Activated T-helper 17 cell treated with anti-CD3 and anti-CD28 coated beads, Interleukin-2, amount 50 U/mL, for 72 hours (primary cell): ENCODE results near the gene TAF11. TPM values are rescaled to one million over a fixed set of nuclear protein-coding genes. Genes with fewer than 3 reads are reported as not detected.
"Not testable (repeated sequence)": the region's sequence is repeated elsewhere in the genome, so short reads cannot be mapped to it uniquely, and the experiment has no call there.

Experiments used
- ATAC-seq: fragments of 150-1000 bp; cut with Tn5 transposase; replicated peaks from 2 replicates; pipeline ENCODE4 v1.10.0; 2021; ENCODE audit warnings: mild to moderate bottlenecking, moderate library complexity
- H3K27ac Mint-ChIP-seq: one replicate; pipeline ENCODE4 v1.8.0; 2022; ENCODE audit warnings: mixed read lengths
- H3K27me3 Mint-ChIP-seq: one replicate; pipeline ENCODE4 v1.8.0; 2022; ENCODE audit warnings: mixed read lengths
- H3K36me3 Mint-ChIP-seq: one replicate; pipeline ENCODE4 v1.8.0; 2022; ENCODE audit warnings: low read depth, mild to moderate bottlenecking, mixed read lengths
- H3K4me1 Mint-ChIP-seq: one replicate; pipeline ENCODE4 v1.8.0; 2022; ENCODE audit warnings: mixed read lengths
- H3K4me3 Mint-ChIP-seq: one replicate; pipeline ENCODE4 v1.8.0; 2022; ENCODE audit warnings: mild to moderate bottlenecking, mixed read lengths
- H3K9me3 Mint-ChIP-seq: one replicate; pipeline ENCODE4 v1.8.0; 2022; ENCODE audit warnings: mixed read lengths
- total RNA-seq, 2 donors: library from RNA; stranded (reverse); gene quantifications; one replicate each; pipeline ENCODE4 v1.2.3, GENCODE V29; 2022

The TAF11 gene
- 10 to 100 TPM; 28.7 to 30.0 TPM for total RNA-seq

GRCh38 chr6:34887753-34888513, at the start of gene TAF11:
TSS of gene TAF11 (minus strand) at chr6:34888042. CDS start at chr6:34887957, 85 bp downstream.
- Mint-ChIP-seq H3K36me3 (peaks cover 39% of the 10 kb centered on the region), H3K27me3 (no peaks in the 10 kb centered on the region)

GRCh38 chr6:34934516-34934915, 46.7 kb upstream of the TAF11 start:
- Mint-ChIP-seq H3K27me3 (no peaks in the 10 kb centered on the region), H3K27ac (no peak overlapping the region), H3K4me1 (no peaks in the 10 kb centered on the region), H3K9me3 (no peaks in the 10 kb centered on the region), H3K36me3 (no peaks in the 10 kb centered on the region), H3K4me3 (no peak overlapping the region)
- ATAC-seq, result no peak

More at GRCh38 chr6:34887753-34888513, at the start of gene TAF11:
- peak within 1 kb of the TSS; percentile 100 for H3K27ac Mint-ChIP-seq
- no peaks in the 10 kb centered on the region for H3K9me3 Mint-ChIP-seq
- peak within 1 kb of the TSS; percentile 100 for H3K4me3 Mint-ChIP-seq
- H3K4me1 Mint-ChIP-seq, result peaks cover 13% of the 10 kb centered on the region
- ATAC-seq, result peak; percentile 88

- H3K4me1 Mint-ChIP-seq, H3K4me3 Mint-ChIP-seq, H3K27ac Mint-ChIP-seq, H3K36me3 Mint-ChIP-seq, H3K27me3 Mint-ChIP-seq, ATAC-seq, H3K9me3 Mint-ChIP-seq: not testable (repeated sequence)
These were observed 44.4 kb upstream of the TAF11 start for GRCh38 chr6:34932202-34932601.

- no peak overlapping the region for H3K27ac Mint-ChIP-seq
- no peaks in the 10 kb centered on the region for H3K36me3 Mint-ChIP-seq
- no peak for ATAC-seq
- no peaks in the 10 kb centered on the region for H3K9me3 Mint-ChIP-seq
- no peaks in the 10 kb centered on the region for H3K4me1 Mint-ChIP-seq
- no peak overlapping the region for H3K4me3 Mint-ChIP-seq
- no peaks in the 10 kb centered on the region for H3K27me3 Mint-ChIP-seq
These were observed 42.4 kb upstream of the TAF11 start for GRCh38 chr6:34930221-34930620.

- Mint-ChIP-seq H3K36me3 (no peaks in the 10 kb centered on the region), H3K27me3 (no peaks in the 10 kb centered on the region), H3K4me1 (no peaks in the 10 kb centered on the region), H3K4me3 (no peak overlapping the region), H3K27ac (no peak overlapping the region), H3K9me3 (no peaks in the 10 kb centered on the region)
- no peak for ATAC-seq
These were observed 41.6 kb upstream of the TAF11 start for GRCh38 chr6:34929241-34929978.

- Mint-ChIP-seq H3K27me3 (no peaks in the 10 kb centered on the region), H3K36me3 (no peaks in the 10 kb centered on the region), H3K4me1 (no peaks in the 10 kb centered on the region), H3K9me3 (no peaks in the 10 kb centered on the region), H3K27ac (no peak overlapping the region), H3K4me3 (no peak overlapping the region)
- ATAC-seq, result no peak
These were observed 40.9 kb upstream of the TAF11 start for GRCh38 chr6:34928695-34929094.

GRCh38 chr6:34928220-34928619, 40.4 kb upstream of the TAF11 start:
- no peaks in the 10 kb centered on the region for H3K4me1 Mint-ChIP-seq
- H3K36me3 Mint-ChIP-seq, result no peaks in the 10 kb centered on the region
- no peak overlapping the region for H3K4me3 Mint-ChIP-seq
- H3K9me3 Mint-ChIP-seq, result no peaks in the 10 kb centered on the region
- no peak overlapping the region for H3K27ac Mint-ChIP-seq
- no peak for ATAC-seq
- no peaks in the 10 kb centered on the region for H3K27me3 Mint-ChIP-seq

- H3K36me3 Mint-ChIP-seq, result no peaks in the 10 kb centered on the region
- no peaks in the 10 kb centered on the region for H3K4me1 Mint-ChIP-seq
- H3K27ac Mint-ChIP-seq, result peak overlapping the region; percentile 0
- H3K4me3 Mint-ChIP-seq, result no peak overlapping the region
- no peaks in the 10 kb centered on the region for H3K27me3 Mint-ChIP-seq
- H3K9me3 Mint-ChIP-seq, result no peaks in the 10 kb centered on the region
- ATAC-seq, result no peak
These were observed 38.8 kb upstream of the TAF11 start for GRCh38 chr6:34926655-34927054.

GRCh38 chr6:34924831-34925625, 37.2 kb upstream of the TAF11 start:
- Mint-ChIP-seq H3K27me3 (no peaks in the 10 kb centered on the region), H3K36me3 (no peaks in the 10 kb centered on the region), H3K27ac (no peak overlapping the region), H3K4me3 (no peak overlapping the region), H3K9me3 (no peaks in the 10 kb centered on the region), H3K4me1 (no peaks in the 10 kb centered on the region)
- no peak for ATAC-seq

GRCh38 chr6:34922177-34922663, 34.4 kb upstream of the TAF11 start:
- H3K9me3 Mint-ChIP-seq, result no peaks in the 10 kb centered on the region
- H3K4me1 Mint-ChIP-seq, result no peaks in the 10 kb centered on the region
- no peaks in the 10 kb centered on the region for H3K36me3 Mint-ChIP-seq
- no peak overlapping the region for H3K27ac Mint-ChIP-seq
- H3K4me3 Mint-ChIP-seq, result no peak overlapping the region
- no peak for ATAC-seq
- no peaks in the 10 kb centered on the region for H3K27me3 Mint-ChIP-seq

- no peak overlapping the region for H3K27ac Mint-ChIP-seq
- H3K36me3 Mint-ChIP-seq, result no peaks in the 10 kb centered on the region
- H3K4me1 Mint-ChIP-seq, result no peaks in the 10 kb centered on the region
- ATAC-seq, result no peak
- H3K9me3 Mint-ChIP-seq, result no peaks in the 10 kb centered on the region
- no peak overlapping the region for H3K4me3 Mint-ChIP-seq
- H3K27me3 Mint-ChIP-seq, result no peaks in the 10 kb centered on the region
These were observed 32.3 kb upstream of the TAF11 start for GRCh38 chr6:34920097-34920496.

- Mint-ChIP-seq H3K27me3 (no peaks in the 10 kb centered on the region), H3K4me3 (no peak overlapping the region), H3K27ac (no peak overlapping the region), H3K36me3 (no peaks in the 10 kb centered on the region), H3K4me1 (no peaks in the 10 kb centered on the region), H3K9me3 (no peaks in the 10 kb centered on the region)
- no peak for ATAC-seq
These were observed 31.8 kb upstream of the TAF11 start for GRCh38 chr6:34919651-34920050.

GRCh38 chr6:34917626-34918285, 29.9 kb upstream of the TAF11 start:
- H3K36me3 Mint-ChIP-seq, result no peaks in the 10 kb centered on the region
- H3K4me3 Mint-ChIP-seq, result no peak overlapping the region
- H3K9me3 Mint-ChIP-seq, result no peaks in the 10 kb centered on the region
- no peak overlapping the region for H3K27ac Mint-ChIP-seq
- H3K27me3 Mint-ChIP-seq, result no peaks in the 10 kb centered on the region
- ATAC-seq, result no peak
- H3K4me1 Mint-ChIP-seq, result peaks cover 4% of the 10 kb centered on the region

GRCh38 chr6:34916348-34916967, 28.6 kb upstream of the TAF11 start:
- Mint-ChIP-seq H3K9me3 (no peaks in the 10 kb centered on the region), H3K27ac (no peak overlapping the region), H3K4me1 (peaks cover 13% of the 10 kb centered on the region), H3K4me3 (no peak overlapping the region), H3K27me3 (no peaks in the 10 kb centered on the region), H3K36me3 (no peaks in the 10 kb centered on the region)
- ATAC-seq, result no peak
